Progenitor cell of endocrine pancreas (in vitro differentiated cells): Measurements from ENCODE around the gene LGALS3BP. TPM values are rescaled to one million over a fixed set of nuclear protein-coding genes. Genes with fewer than 3 reads are reported as not detected.

Experiments
- DNase-seq: peaks from one replicate; pipeline ENCODE4 v3.0.0; 2021; ENCODE audit warnings: low spot score; ENCODE audit not compliant: unreplicated experiment
- H3K27ac Mint-ChIP-seq: 2 replicates; pipeline ENCODE4 v1.8.0; 2021; ENCODE audit warnings: mild to moderate bottlenecking, moderate library complexity, mixed read lengths
- H3K27me3 Mint-ChIP-seq: 2 replicates; pipeline ENCODE4 v1.8.0; 2021; ENCODE audit warnings: mixed read lengths
- H3K36me3 Mint-ChIP-seq: 2 replicates; pipeline ENCODE4 v1.8.0; 2022; ENCODE audit warnings: mixed read lengths; ENCODE audit not compliant: insufficient read depth
- H3K4me1 Mint-ChIP-seq: 2 replicates; pipeline ENCODE4 v1.8.0; 2021; ENCODE audit warnings: low read depth, mixed read lengths
- H3K4me3 Mint-ChIP-seq: 2 replicates; pipeline ENCODE4 v1.8.0; 2021; ENCODE audit warnings: low read depth, mild to moderate bottlenecking, moderate library complexity, mixed read lengths
- H3K9me3 Mint-ChIP-seq: 2 replicates; pipeline ENCODE4 v1.8.0; 2021; ENCODE audit warnings: low read depth, mixed read lengths
- CTCF ChIP-seq: fragments of 200-600 bp; sonication (generic); IDR thresholded peaks from one replicate; pipeline ENCODE4 v1.5.0; 2021; ENCODE audit warnings: antibody characterized with exemption, mild to moderate bottlenecking; ENCODE audit not compliant: unreplicated experiment
- total RNA-seq: library from RNA; stranded (reverse); gene quantifications from 2 replicates; pipeline ENCODE4 v1.2.1, GENCODE V29; 2021

Gene LGALS3BP
- total RNA-seq, 1 donor from 2014 or later = 72.5 TPM

GRCh38 chr17:79018370-79018695 lies 38.6 kb upstream of the LGALS3BP start:
- DNase-seq = no peak
- H3K4me1 Mint-ChIP-seq = peaks cover 29% of the 10 kb centered on the region
- H3K4me3 Mint-ChIP-seq = no peak overlapping the region
- peaks cover 13% of the 10 kb centered on the region for H3K9me3 Mint-ChIP-seq
- no peak for TF ChIP-seq CTCF
- peaks cover 2% of the 10 kb centered on the region for H3K36me3 Mint-ChIP-seq
- H3K27ac Mint-ChIP-seq = no peak overlapping the region
- peaks cover 28% of the 10 kb centered on the region for H3K27me3 Mint-ChIP-seq

GRCh38 chr17:79017546-79018369 lies 38.0 kb upstream of the LGALS3BP start:
- H3K36me3 Mint-ChIP-seq = peaks cover 2% of the 10 kb centered on the region
- DNase-seq = no peak
- TF ChIP-seq CTCF = no peak
- peaks cover 19% of the 10 kb centered on the region for H3K9me3 Mint-ChIP-seq
- H3K4me3 Mint-ChIP-seq = peak overlapping the region; percentile 6
- peak overlapping the region; percentile 52 for H3K27ac Mint-ChIP-seq
- peaks cover 23% of the 10 kb centered on the region for H3K27me3 Mint-ChIP-seq
- peaks cover 29% of the 10 kb centered on the region for H3K4me1 Mint-ChIP-seq

GRCh38 chr17:79014158-79014758 lies 34.5 kb upstream of the LGALS3BP start:
- H3K27ac Mint-ChIP-seq = no peak overlapping the region

GRCh38 chr17:79012563-79013134 lies 32.9 kb upstream of the LGALS3BP start:
- no peak for TF ChIP-seq CTCF
- Mint-ChIP-seq H3K27me3 (no peaks in the 10 kb centered on the region), H3K4me3 (no peak overlapping the region), H3K4me1 (peaks cover 24% of the 10 kb centered on the region), H3K36me3 (peaks cover 2% of the 10 kb centered on the region), H3K9me3 (peaks cover 20% of the 10 kb centered on the region), H3K27ac (no peak overlapping the region)
- DNase-seq = no peak

More at GRCh38 chr17:79014158-79014758, 34.5 kb upstream of the LGALS3BP start:
- DNase-seq = no peak
- peaks cover 26% of the 10 kb centered on the region for H3K4me1 Mint-ChIP-seq
- H3K27me3 Mint-ChIP-seq = no peaks in the 10 kb centered on the region
- H3K9me3 Mint-ChIP-seq = peaks cover 20% of the 10 kb centered on the region
- H3K4me3 Mint-ChIP-seq = no peak overlapping the region
- peaks cover 2% of the 10 kb centered on the region for H3K36me3 Mint-ChIP-seq
- TF ChIP-seq CTCF = no peak

- H3K4me3 Mint-ChIP-seq = no peak overlapping the region
- H3K4me1 Mint-ChIP-seq = peaks cover 16% of the 10 kb centered on the region
- H3K9me3 Mint-ChIP-seq = peaks cover 12% of the 10 kb centered on the region
- no peak overlapping the region for H3K27ac Mint-ChIP-seq
- no peak for DNase-seq
- no peak for TF ChIP-seq CTCF
- H3K36me3 Mint-ChIP-seq = peaks cover 2% of the 10 kb centered on the region
- no peaks in the 10 kb centered on the region for H3K27me3 Mint-ChIP-seq
Observed at GRCh38 chr17:79011451-79012147, 31.9 kb upstream of the LGALS3BP start.
